Hematopoietic multipotent progenitor cell treated with erythropoietin and hydrocortisone succinate and interleukin-3 and kit ligand, for 6 days (in vitro differentiated cells): ENCODE data around the gene INSR.
A peak's percentile ranks its signal among the peaks of the same experiment; 100 is the strongest.

ENCODE experiments used
- DNase-seq: peaks from one replicate; pipeline ENCODE4 v3.0.0-alpha.2; 2015

Gene INSR

DNA sequence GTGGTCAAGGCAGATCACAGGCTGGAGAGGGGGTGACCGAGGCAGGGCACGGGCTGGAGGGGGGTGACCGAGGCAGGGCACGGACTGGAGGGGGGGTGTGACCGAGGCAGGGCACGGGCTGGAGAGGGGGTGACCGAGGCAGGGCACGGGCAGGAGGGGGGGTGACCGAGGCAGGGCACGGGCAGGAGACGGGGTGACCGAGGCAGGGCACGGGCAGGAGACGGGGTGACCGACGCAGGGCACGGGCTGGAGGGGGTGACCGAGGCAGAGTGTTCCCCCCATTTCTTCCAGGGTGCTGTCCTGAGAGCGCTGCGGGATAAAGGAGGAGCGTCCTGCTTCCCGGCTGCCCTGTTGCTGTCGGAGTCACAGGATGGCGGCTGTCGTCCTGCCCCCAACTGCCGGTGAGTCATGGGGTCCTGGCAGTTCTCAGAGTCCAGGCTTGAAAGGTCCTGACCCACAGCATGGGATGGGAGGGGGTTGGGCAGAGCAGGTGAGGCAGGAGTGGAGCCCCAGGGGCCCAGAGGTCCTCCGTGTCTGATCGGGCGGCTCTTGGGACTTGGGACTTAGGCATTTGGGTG is 219.4 kb downstream of the INSR start:
- DNase-seq = no peak

DNA sequence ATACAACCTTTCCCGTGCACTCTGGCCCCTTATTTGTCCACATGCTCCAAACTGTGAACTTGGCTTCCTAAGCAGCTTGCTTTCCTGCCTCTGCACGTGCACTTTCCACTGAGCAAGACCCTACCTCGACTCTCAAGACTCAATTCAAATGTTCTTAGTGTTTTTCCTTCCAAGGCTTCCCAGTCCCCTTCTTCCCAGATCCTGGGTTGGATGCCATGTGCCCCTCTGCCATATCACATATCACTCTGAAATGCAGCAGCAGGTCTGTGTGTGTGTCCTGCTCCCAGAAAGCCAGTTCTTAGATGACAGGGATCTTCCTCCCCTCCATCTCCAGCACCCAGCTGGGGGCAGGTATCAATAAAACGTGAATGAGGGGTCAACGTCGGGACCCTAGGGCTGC is 221.7 kb downstream of the INSR start:
- DNase-seq = no peak

DNA sequence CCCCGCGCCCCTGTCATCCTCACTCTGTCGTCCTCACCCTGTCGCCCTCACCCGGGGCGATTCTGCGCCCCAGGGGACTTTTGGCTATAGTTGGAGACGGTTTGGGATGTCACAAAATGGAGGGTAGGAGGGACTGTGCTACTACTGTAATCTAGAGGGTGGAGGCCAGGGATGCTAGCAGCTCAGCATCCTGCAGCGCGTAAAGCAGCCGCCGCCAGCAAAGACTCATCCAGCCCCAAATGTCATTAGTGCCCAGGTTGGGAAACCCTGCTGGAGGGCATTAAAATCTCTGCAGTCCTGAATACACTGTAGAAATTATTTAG is 224.3 kb downstream of the INSR start:
- peak; percentile 49 for DNase-seq

DNA sequence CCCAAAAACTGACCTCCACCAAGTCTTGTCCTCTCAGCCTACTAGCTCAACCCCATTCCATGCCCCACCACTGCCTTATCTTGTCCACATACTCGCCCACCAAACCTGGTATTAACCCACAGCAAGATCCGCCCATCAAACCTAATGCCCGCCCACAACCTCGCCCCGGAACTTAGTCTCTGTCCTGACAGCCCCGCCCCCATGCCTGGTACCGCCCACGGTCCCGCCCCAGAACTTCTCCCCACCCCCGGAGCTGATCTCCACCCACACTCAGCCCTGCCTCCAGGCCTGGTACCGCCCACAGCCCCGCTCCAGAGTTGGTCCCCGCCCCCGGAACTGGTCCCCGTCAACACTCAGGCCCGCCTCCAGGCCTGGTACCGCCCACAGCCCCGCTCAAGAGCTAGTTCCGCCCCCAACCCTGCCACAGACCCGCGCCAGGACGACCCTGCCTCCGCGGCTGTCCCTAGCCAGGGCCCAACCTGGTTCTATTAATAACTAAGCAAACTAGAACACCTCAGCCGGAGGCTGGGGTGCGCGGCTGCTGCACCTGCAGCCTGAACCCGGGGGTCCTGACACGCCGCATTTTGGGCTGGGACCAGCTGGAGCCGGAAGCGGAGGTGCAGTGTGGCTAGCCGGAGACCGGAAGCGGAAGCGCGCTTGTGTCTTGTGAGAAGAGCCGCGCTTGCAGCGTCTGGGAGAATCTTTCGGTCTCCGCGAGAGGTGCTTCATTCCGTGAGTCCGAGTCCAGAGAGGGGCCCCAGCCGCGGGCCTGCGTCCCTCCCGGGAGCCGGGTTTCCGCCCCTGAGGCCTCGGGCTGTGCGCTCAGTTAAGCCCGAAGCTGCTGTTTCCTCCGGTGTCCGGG is 224.9 kb downstream of the INSR start, which contains the start of gene ZNF557:
Gene ZNF557 (plus strand): TSS at position 662 of the 862 bp plus-strand sequence. CDS start 5,372 bp downstream, outside the sequence.
- DNase-seq = peak; percentile 99

DNA sequence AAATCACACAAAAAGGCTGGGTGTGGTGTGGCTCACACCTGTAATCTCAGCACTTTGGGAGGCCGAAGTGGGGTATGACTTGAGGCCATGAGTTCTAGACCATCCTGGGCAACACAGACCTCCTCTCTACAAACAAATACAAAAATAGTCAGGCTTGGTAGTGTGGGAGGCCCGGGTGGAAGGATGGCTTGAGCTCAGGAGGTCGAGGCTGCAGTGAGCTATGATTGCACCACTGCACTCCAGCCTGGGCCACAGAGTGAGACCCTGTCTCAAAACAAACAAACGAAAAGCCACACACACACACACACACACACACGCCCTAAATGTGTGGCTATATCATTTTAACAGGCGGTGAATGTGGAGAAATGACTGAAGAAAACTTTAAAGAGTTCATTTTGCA is 225.6 kb downstream of the INSR start:
- DNase-seq = no peak

DNA sequence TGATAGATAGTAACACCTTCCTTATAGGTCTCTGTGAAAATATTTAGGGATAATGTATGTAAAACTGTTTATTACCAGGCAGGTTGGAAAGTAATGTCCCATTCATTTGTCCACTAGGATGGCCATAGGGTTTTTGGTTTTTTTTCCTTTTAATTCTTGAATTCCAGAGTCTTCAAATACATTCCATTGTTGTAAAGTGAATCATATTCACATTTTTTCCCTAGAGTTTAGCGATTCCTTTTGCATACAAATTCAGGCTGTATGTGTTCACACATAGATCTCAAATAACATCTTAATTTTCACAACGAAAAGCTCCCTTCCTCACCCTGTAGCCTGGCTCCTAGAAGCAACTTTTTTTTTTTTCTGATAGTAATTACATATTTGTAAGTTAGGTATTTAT is 226.5 kb downstream of the INSR start:
- DNase-seq = no peak

DNA sequence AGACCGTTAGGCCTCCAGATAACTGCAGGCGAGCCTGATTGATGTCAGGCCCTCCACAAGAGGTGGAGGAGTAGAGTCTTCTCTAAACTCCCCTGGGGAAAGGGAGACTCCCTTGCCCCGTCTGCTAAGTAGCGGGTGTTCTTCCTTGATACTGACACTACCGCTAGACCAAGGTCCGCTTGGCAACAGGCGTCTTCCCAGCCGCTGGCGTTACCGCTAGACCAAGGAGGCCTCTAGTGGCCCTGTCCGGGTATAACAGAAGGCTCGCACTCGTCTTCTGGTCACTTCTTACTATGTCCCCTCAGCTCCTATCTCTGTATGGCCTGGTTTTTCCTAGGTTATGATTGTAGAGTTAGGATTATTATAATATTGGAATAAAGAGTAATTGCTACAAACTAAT is 227.1 kb downstream of the INSR start:
- peak; percentile 51 for DNase-seq

DNA sequence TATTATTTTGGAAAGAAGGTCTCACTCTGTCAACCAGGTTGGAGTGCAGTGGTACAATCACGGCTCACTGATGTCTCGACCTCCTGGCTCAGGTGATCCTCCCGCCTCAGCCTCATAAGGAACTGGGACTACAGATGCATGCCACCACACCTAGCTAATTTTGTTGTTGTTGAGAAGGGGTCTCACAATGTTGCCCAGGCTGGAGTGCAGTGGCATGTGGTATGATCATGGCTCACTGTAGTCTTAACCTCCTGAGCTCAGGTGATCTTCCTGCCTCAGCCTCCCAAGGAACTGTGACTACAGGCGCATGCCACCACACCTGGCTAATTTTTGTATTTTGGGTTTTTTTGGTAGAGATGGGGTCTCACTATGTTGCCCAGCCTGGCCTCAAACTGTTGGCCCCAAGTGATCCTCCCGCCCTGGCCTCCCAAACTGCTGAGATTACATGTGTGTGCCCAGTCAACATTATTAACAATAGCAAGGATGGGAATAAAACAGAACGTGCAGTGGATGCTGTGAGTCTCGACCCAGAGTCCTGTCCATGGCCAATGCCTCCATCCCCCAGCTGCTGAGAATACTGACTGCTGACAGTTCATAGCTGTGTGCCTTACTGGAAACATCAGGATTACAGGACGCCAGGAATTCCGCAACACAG is 230.3 kb downstream of the INSR start:
- no peak for DNase-seq

DNA sequence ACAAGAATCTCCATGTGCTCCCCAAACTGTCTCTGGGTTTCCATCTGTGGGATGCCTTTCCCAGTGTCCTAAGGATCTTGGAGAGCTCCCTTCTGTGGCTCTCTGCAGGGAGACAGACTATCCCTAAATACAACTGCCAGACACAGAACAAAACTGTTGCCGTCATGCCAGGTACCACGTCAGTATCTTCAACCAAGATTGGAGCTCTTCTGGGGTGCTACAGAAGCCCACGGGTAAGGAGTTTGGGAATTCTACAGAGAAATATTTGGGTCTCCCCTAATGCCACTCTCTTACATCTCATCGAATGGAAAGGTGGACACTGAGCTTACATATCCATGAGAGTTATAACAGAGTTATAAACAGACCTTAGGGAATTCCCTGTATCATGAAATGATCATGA is 230.9 kb downstream of the INSR start:
- no peak for DNase-seq
